Measurements from ENCODE around the gene SNX18. TPM values are rescaled to one million over a fixed set of nuclear protein-coding genes. Genes with fewer than 3 reads are reported as not detected.

Gene SNX18
- total and polyA plus RNA-seq, 2 of the 8 experiments (the other 6 are each of a cell fraction or from before 2014, with no cell fraction given) = 5.8 to 17.7 TPM

GRCh38 chr5:54552446-54552845 is 34.9 kb downstream of the SNX18 start:
- H2BK20ac ChIP-seq (ENCODE audit: low read length) = no peak overlapping the region
- no peaks in the 10 kb centered on the region for H4K20me1 ChIP-seq (replicated peaks in 1 of 2; ENCODE audit: control insufficient read depth in 1 of 2, insufficient read depth in 2 of 2, low read length in 2 of 2)
- H3K23ac ChIP-seq (ENCODE audit: insufficient read length) = no peak overlapping the region
- 94% methylated on average over 7 of the region's 7 CpGs; no CpG with 5 or more reads in 1 of the 2 experiments for WGBS, 2 experiments (ENCODE audit: extremely low coverage in 1 of 2, insufficient coverage in 1 of 2, insufficient read length in 1 of 2, insufficient replicate concordance in 2 of 2, low coverage in 1 of 2, low lambda C conversion rate in 2 of 2, missing lambda C conversion rate in 1 of 2)
- H3K79me2 ChIP-seq (ENCODE audit: control insufficient read depth in 1 of 2, insufficient read depth in 2 of 2, low read length in 2 of 2) = no peaks in the 10 kb centered on the region
- H4K91ac ChIP-seq (replicated peaks; ENCODE audit: insufficient read length, low read length) = no peak overlapping the region
- no peak overlapping the region for H3K4me2 ChIP-seq (ENCODE audit: insufficient read depth in 1 of 2, low read depth in 2 of 2, low read length in 2 of 2)
- H3K9me3 ChIP-seq (ENCODE audit: insufficient read depth in 2 of 2, low read depth in 1 of 2, low read length in 1 of 2) = no peaks in the 10 kb centered on the region
- POLR2A ChIA-PET (ENCODE audit: partially characterized antibody) = no interaction called here
- H3K27me3 ChIP-seq (replicated peaks in 1 of 4; ENCODE audit: control insufficient read depth in 3 of 4, extremely low read depth in 1 of 4, insufficient read depth in 3 of 4, low read length in 3 of 4) = no peaks in the 10 kb centered on the region
- no peak overlapping the region for H3K4ac ChIP-seq (replicated peaks; ENCODE audit: insufficient read length, low read depth, low read length)
- H3K27ac ChIP-seq (ENCODE audit: low read depth, low read length) = no peak overlapping the region
- CTCF ChIA-PET (ENCODE audit: partially characterized antibody) = interaction anchor here (1.6 to 1.8 kb wide), 2 partner anchors 28 to 217 kb away, joined by 3 to 5 read pairs; no protein-coding TSS in a partner anchor
- H3K23me2 ChIP-seq (ENCODE audit: low read depth, low read length) = no peaks in the 10 kb centered on the region
- no peak overlapping the region for H3K9ac ChIP-seq (replicated peaks in 1 of 4; ENCODE audit: extremely low read depth in 1 of 4, low read depth in 3 of 4, low read length in 3 of 4)
- no peaks in the 10 kb centered on the region; a peak in 1 of 7 replicates for H3K4me1 ChIP-seq (replicated peaks in 1 of 4; ENCODE audit: control insufficient read depth in 3 of 4, insufficient read depth in 4 of 4, low read length in 3 of 4)
- no peak overlapping the region for H3K56ac ChIP-seq (replicated peaks; ENCODE audit: insufficient read length, low read depth, low read length)
- no peak overlapping the region for H2AFZ ChIP-seq (ENCODE audit: low read length)
- H2BK120ac ChIP-seq (replicated peaks; ENCODE audit: low read depth, low read length) = no peak overlapping the region
- no peak overlapping the region for H2BK15ac ChIP-seq (ENCODE audit: low read length)
- FAIRE-seq (no peak), DNase-seq (ENCODE audit: low read depth in 1 of 2, low spot score in 2 of 2) (no peak)
- no peak overlapping the region for H4K8ac ChIP-seq (ENCODE audit: extremely low read depth, insufficient read depth, low read length)
- H2BK12ac ChIP-seq (ENCODE audit: low read depth, low read length) = no peak overlapping the region
- no peak overlapping the region for H3K14ac ChIP-seq (ENCODE audit: insufficient read length)
- H3K36me3 ChIP-seq (ENCODE audit: control insufficient read depth in 2 of 4, insufficient read depth in 4 of 4, low read length in 3 of 4) = no peaks in the 10 kb centered on the region
- H3K18ac ChIP-seq (ENCODE audit: extremely low read depth, low read length) = no peak overlapping the region
- no peak overlapping the region for H4K5ac ChIP-seq (ENCODE audit: insufficient read length, low read depth, low read length)
- H3K4me3 ChIP-seq (ENCODE audit: extremely low read depth in 1 of 4, insufficient read depth in 2 of 4, low read depth in 3 of 4, low read length in 4 of 4) = no peak overlapping the region
- H3K79me1 ChIP-seq (ENCODE audit: low read depth, low read length) = no peaks in the 10 kb centered on the region
- H2AK5ac ChIP-seq (ENCODE audit: low read depth, low read length) = no peak overlapping the region
- no peak overlapping the region for H2BK5ac ChIP-seq (ENCODE audit: low read depth, low read length)
- TF ChIP-seq E2F6 (IDR thresholded peaks at IDR 0.05) (no peak), NANOG (IDR thresholded peaks at IDR 0.05; ENCODE audit: insufficient read depth, low read depth, low read length, poor library complexity, severe bottlenecking) (no peak)

All from H1 (cell line).